SW 1271 (cell line): ENCODE measurements around the gene ZCCHC2.

Source experiments
- DNase-seq, 2 experiments: peaks; one replicate each; lab custom pipeline; 2025; lab: John Stamatoyannopoulos, UW

The ZCCHC2 gene

DNA sequence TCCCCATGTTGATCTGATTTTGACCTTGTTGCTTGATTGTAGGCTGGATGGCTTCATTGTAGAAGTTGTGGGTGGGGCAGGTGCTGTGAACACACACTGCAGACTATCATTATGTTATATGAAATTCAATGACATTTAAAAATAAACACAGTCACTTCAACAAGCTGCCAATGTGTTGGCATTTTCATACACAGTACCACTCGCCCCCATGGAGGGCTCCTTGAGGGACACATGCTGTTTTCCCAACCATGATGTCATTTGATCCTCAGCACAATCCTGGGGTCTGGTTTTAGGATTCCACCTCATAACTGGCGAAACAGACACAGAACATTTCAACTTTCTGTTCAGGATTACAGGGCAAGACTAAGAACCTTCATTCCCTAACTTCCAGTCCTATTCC lies 86.9 kb downstream of the ZCCHC2 start:
- DNase-seq: no peak

DNA sequence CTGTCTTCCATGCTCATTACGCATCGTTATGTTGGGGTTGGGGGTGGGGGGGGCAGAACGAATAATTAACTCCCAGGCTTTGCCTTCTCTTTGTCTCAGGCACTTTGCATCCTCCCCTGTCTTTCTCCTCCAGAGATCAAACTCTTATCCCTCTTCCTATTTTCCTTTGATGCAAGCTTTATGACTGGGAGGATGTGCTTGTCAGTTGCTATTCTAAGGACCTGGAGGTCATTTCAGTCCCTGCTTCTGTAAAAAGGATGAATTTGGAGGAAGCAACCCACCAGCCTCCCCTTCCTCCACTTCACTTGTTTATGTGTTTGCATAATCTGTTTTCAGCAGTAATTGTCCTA lies 87.5 kb downstream of the ZCCHC2 start:
- DNase-seq: no peak

DNA sequence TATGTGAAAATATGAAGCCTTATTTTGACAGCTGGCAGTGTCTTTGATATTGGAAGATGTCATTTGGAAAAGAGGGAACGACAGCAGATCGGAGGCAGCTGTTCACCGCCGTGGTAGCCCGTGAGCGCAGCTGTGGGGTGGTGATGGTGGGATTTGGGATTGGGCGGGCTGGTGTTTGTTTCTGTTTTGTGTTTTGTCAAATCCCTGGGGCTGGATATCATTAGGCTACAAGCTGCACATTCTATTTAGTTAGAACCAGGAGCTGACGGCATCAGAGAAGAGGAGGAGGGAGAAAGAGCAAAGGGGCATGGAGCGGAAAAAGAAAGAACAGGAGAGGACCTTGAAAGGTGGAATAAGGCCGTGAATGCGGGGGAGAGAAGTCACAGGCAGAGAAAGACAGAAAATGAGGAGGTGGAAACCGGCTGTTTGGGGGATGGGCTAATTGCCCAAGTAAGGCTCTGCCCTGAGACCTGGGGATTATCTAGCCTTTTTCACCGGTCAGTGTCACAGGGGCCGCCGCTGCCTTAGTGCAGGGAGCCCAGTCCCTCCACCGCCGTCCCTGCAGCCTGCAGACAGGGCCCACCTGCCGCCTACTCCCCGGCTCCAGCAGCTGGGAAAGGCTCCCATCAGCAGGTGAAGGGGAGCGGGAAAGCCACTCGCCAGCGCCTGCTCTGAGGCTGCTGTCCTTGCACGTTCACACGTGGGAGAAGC lies 88.0 kb downstream of the ZCCHC2 start:
- DNase-seq: no peak

DNA sequence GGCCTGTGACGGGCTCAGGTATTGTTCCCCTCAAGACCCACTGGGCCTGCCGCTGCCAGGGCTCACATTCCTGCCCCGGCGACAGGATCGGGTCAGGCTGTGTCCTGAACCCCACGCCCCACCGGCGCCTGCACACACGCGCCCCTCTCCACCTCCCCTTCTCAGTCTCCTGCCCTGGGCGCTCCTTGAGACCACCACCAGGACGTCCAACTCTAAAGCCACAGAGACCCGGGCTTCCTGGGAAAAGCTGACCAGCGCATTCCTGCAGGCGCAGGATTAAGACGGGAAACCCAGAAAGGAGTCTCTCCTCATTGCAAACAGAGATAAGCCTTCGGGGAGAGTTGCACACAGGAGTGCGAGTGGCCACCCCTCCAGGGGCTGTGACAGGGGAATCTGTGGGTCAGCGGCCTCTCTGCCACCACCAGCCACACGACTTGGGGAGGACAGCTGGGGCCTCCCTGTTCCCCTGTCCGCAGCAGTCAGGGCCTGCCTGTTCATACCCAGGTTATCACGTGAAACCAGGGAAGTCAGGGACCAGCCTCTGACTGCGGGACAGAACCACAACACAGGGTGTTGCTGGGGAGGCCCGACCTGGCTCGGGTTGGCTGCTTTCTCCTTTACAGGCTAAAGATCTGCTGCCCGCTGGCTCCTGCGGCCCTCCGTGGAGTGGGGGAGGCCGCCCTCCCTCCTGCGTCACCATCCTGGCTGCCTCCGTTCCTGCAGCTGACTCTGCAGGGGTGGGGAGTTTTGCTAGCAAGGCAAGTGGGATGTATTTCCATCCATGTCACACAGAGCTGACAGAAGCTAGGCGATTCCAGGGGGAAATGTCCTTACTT lies 88.8 kb downstream of the ZCCHC2 start:
- DNase-seq: no peak

DNA sequence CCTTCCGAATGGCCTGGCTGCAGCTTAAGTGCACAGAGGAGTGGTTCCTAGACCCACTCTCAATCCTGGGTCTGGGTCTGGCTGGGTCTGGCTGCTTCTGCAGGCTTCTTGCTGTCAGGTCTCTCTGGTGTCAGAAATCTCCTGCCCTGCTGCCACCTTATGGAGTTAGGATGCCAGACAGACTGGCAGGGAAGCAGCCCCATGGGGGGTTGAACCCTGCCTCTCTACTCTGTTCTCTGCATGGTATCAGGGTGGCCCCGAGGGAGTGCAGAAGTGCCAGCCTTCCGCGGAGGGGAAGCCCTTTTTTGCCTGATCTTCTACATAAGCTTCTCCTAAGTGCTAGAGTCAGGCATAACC lies 89.4 kb downstream of the ZCCHC2 start:
- DNase-seq: no peak

DNA sequence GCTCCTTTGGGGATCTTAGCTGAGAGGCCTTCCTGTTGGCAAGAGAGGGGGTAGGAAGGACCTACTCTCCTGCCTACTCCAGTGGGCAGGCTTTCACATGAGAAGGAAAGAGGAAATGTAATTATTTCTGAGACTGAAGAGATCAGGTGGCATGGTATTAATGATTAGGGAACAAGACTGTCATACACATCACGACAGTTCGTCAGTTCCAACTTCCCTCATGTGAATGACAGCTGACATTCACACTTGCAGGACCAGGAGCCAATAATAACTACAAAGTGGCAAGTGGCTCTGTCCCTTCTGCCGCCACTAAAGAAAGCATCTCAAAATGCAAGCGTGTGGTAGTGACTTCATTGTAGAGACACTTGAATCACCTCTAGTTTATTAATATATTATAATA lies 90.0 kb downstream of the ZCCHC2 start:
- DNase-seq: no peak

DNA sequence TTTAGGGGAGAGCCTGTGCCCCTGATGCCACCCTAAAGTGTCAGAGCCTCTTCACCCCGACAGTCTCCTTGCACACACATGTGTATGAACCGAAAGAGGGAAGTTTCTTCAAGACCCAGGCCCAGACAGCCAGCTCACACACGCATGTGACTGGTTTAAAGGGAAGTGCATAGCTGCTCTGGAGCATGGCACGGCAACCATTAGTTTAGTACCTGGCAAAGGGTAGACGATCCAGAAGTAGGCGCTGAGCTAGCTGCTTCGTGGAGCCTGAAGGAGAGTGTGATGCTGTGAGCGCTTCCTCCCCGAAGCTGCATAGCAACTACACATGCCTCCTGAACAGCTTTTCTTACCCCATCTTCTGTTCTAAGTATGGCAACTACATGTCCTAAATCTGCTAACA lies 91.7 kb downstream of the ZCCHC2 start:
- DNase-seq: no peak

DNA sequence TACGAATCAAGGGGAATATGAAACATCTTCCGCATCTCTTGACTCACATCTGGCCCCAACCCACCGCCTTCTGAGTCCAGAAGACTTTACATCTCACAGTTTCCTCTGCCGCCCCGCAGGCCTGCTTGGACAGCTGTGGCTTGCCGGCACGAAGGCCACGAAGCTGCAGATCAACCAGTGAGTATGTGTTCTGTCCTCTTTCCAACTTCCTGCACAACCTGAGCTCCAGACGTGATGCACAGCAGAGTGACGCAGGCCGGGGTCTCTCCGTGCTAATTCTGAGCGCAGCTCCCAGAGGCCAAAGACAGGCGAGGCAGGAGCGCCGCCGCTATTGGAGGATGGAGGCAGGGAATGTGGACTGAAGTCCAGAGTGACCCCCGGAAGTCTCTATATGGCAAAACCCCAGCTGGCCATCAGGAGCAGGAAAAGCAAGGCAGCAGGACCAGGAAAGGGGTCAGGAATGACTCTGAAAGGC lies 93.5 kb downstream of the ZCCHC2 start:
- no peak for DNase-seq

DNA sequence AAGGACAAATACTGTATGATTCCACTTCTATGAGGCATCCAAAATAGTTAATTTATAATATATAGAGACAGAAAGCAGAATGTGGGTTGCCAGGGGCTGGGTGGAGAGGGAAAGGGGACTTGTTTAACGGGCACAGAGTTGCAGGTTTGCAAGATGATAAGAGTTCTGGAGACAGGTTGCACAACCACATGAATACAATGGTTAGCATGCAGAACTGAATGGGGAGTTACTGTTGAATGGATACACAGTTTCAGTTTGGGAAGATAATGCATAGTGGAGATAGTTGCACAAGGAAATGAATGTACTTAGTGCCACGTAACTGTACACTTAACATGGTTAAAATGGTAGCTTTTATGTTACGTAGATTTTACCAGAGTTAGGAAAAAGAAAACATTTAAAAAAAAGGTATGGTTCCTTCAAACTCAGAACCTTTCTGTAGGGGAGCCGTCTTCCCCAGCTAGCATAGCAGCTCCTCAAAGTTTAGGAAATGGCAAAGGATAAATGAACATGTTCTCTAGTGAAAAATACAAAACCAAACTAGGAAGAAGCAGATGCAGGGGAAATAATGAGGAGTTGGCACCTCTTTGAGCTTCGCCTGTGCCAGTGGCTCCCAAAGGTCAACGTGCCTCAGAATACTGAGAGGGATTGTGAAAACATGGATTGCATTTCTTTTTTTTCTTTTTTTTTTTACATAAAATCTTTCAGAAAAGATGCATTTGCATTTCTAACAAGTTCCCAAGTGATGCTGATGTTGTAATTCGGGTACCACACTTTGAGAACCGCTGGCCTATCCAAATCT lies 95.2 kb downstream of the ZCCHC2 start:
- DNase-seq: no peak

DNA sequence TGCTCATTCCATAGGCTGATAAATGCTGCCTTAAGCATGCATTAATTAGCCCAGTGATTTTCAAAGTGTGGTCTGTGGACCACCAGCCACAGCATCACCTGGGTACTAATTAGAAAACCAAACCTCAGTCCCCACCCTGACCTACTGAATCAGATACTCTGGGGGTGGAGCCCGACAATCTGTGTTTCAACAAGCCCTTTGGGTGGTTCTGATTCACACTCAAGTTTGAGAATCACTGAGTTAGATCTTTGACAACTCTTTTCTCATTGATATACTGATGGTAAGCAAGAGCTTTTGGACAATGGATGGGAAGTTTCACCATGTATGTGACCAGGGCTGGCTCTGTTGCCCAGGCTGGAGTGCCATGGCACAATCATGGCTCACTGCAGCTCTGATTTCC lies 95.9 kb downstream of the ZCCHC2 start:
- DNase-seq: no peak

DNA sequence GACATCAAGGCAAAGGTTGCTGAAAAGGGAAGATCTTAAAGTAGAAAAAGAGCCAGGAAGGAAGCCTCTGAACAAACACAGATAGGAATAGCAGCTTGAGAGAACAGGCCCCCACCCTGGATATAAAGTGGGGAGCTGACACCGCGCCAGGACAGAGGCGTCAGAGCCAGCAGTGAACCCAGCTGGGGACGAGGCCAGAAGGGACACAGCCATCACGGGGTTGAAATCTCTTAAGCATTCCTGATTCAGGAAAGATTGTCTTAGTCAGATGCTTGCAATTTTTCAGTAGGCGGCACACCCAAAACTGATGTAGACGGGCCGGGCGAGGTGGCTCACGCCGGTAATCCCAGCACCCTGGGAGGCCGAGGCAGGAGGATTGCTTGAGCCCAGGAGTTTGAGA lies 98.7 kb downstream of the ZCCHC2 start:
- no peak for DNase-seq

DNA sequence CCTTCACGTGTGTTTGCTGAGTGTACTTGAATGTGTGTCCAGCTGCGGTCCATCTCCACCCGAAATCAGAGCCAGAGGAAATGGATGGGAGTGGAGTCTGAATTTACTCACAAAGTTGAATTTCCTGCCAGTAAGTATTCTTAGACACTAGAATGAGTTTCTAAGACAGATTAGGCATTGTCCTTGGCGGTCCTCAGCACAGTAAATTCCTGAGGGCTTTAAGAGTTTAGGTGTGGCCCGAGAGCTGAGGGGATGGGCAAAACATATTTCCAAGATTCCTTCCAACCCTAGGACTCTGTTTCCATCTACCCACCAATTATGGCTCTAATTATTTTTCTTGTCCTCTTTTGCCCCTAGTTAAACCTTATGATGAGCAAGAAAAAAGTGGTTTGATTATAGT lies 102.2 kb downstream of the ZCCHC2 start:
- DNase-seq: no peak
